ENCODE measurements around the gene BCAT1. TPM values are rescaled to one million over a fixed set of nuclear protein-coding genes. Genes with fewer than 3 reads are reported as not detected.

BCAT1 gene
- total and polyA plus RNA-seq, 2 of the 8 experiments (the other 6 are each of a cell fraction or from before 2014, with no cell fraction given), result 19.7 to 263 TPM

DNA sequence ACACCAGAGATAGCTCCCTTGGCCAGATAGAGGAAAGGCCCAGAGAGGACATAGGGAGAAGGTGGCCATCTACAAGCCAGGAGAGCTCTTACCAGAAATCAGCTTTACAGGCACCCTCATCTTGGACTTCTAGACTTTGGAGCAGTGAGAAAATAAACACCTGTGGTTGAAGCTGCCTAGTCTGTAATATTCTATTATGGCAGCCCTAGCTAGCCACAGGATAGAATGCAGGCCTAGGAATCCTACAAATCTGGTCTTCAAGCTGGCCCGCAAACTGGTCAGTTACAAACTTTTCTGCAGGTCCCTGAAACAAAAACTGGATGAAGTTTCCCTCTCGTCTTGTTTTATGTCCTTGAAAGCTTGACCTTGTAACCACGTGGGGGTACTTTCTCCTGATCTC lies 92.4 kb downstream of the BCAT1 start:
- ChIA-PET CTCF (ENCODE audit: partially characterized antibody) (interaction anchor here (0.7 kb wide), 1 partner anchor 12 kb away, joined by 3 read pairs; no protein-coding TSS in a partner anchor), POLR2A (ENCODE audit: partially characterized antibody) (interaction anchor here (0.9 to 1.1 kb wide), 4 partner anchors 8 to 90 kb away, joined by 3 to 4 read pairs (median 3); no protein-coding TSS in a partner anchor)
- Histone ChIP-seq H4K8ac (ENCODE audit: extremely low read depth, insufficient read depth, low read length) (no peak overlapping the region), H3K9ac (replicated peaks in 1 of 4; ENCODE audit: extremely low read depth in 1 of 4, low read depth in 3 of 4, low read length in 3 of 4) (no peak overlapping the region), H2BK20ac (ENCODE audit: low read length) (no peak overlapping the region), H3K4ac (replicated peaks; ENCODE audit: insufficient read length, low read depth, low read length) (no peak overlapping the region), H4K5ac (ENCODE audit: insufficient read length, low read depth, low read length) (no peak overlapping the region), H4K20me1 (replicated peaks in 1 of 2; ENCODE audit: control insufficient read depth in 1 of 2, insufficient read depth in 2 of 2, low read length in 2 of 2) (no peaks in the 10 kb centered on the region), H3K79me1 (ENCODE audit: low read depth, low read length) (peaks cover 3% of the 10 kb centered on the region; the same call in 1 of the 2 replicates), H3K79me2 (ENCODE audit: control insufficient read depth in 1 of 2, insufficient read depth in 2 of 2, low read length in 2 of 2) (peaks cover 0 to under 1% of the 10 kb centered on the region in 2 experiments; a peak in 1 of 4 replicates), H2AK5ac (ENCODE audit: low read depth, low read length) (no peak overlapping the region), H2BK12ac (ENCODE audit: low read depth, low read length) (no peak overlapping the region), H2BK5ac (ENCODE audit: low read depth, low read length) (no peak overlapping the region), H3K4me3 (ENCODE audit: extremely low read depth in 1 of 4, insufficient read depth in 2 of 4, low read depth in 3 of 4, low read length in 4 of 4) (no peak overlapping the region), H3K4me2 (ENCODE audit: insufficient read depth in 1 of 2, low read depth in 2 of 2, low read length in 2 of 2) (no peak overlapping the region), H2BK15ac (ENCODE audit: low read length) (no peak overlapping the region), H2BK120ac (replicated peaks; ENCODE audit: low read depth, low read length) (no peak overlapping the region), H4K91ac (replicated peaks; ENCODE audit: insufficient read length, low read length) (no peak overlapping the region), H3K36me3 (ENCODE audit: control insufficient read depth in 2 of 4, insufficient read depth in 4 of 4, low read length in 3 of 4) (peaks cover 5 to 36% (median 20%) of the 10 kb centered on the region in 4 experiments; a peak in 5 of 8 replicates), H3K23me2 (ENCODE audit: low read depth, low read length) (peaks cover 3% of the 10 kb centered on the region; the same call in 1 of the 2 replicates), H2AFZ (ENCODE audit: low read length) (no peak overlapping the region), H3K23ac (ENCODE audit: insufficient read length) (no peak overlapping the region), H3K27ac (ENCODE audit: low read depth, low read length) (no peak overlapping the region), H3K4me1 (replicated peaks in 1 of 4; ENCODE audit: control insufficient read depth in 3 of 4, insufficient read depth in 4 of 4, low read length in 3 of 4) (peaks cover 0 to 2% (median under 1%) of the 10 kb centered on the region in 4 experiments; a peak in 2 of 7 replicates), H3K18ac (ENCODE audit: extremely low read depth, low read length) (no peak overlapping the region), H3K9me3 (ENCODE audit: insufficient read depth in 2 of 2, low read depth in 1 of 2, low read length in 1 of 2) (peaks cover 14 to 18% of the 10 kb centered on the region in 2 experiments), H3K27me3 (replicated peaks in 1 of 4; ENCODE audit: control insufficient read depth in 3 of 4, extremely low read depth in 1 of 4, insufficient read depth in 3 of 4, low read length in 3 of 4) (no peaks in the 10 kb centered on the region), H3K56ac (replicated peaks; ENCODE audit: insufficient read length, low read depth, low read length) (no peak overlapping the region), H3K14ac (ENCODE audit: insufficient read length) (no peak overlapping the region)
- 97% methylated on average over 3 of the region's 3 CpGs; no CpG with 5 or more reads in 1 of the 2 experiments for WGBS, 2 experiments (ENCODE audit: extremely low coverage in 1 of 2, insufficient coverage in 1 of 2, insufficient read length in 1 of 2, insufficient replicate concordance in 2 of 2, low coverage in 1 of 2, low lambda C conversion rate in 2 of 2, missing lambda C conversion rate in 1 of 2)
- FAIRE-seq (no peak), DNase-seq (ENCODE audit: low read depth in 1 of 2, low spot score in 2 of 2) (no peak)
- TF ChIP-seq SP2 (IDR thresholded peaks at IDR 0.05; ENCODE audit: low read length) (no peak), TAF7 (optimal IDR thresholded peaks at IDR 0.05; ENCODE audit: borderline replicate concordance, low read depth, low read length) (no peak), MAFK (IDR thresholded peaks at IDR 0.05; ENCODE audit: low read depth, low read length) (no peak), NANOG (IDR thresholded peaks at IDR 0.05; ENCODE audit: insufficient read depth, low read depth, low read length, poor library complexity, severe bottlenecking) (no peak)

All from H1 (cell line).